Progenitor cell of endocrine pancreas (in vitro differentiated cells): Measurements from ENCODE around the gene NUP88. TPM values are rescaled to one million over a fixed set of nuclear protein-coding genes. Genes with fewer than 3 reads are reported as not detected.

Experiments
- DNase-seq: peaks from one replicate; pipeline ENCODE4 v3.0.0; 2021; ENCODE audit warnings: low spot score; ENCODE audit not compliant: unreplicated experiment
- H3K27ac Mint-ChIP-seq: 2 replicates; pipeline ENCODE4 v1.8.0; 2021; ENCODE audit warnings: mild to moderate bottlenecking, moderate library complexity, mixed read lengths
- H3K27me3 Mint-ChIP-seq: 2 replicates; pipeline ENCODE4 v1.8.0; 2021; ENCODE audit warnings: mixed read lengths
- H3K36me3 Mint-ChIP-seq: 2 replicates; pipeline ENCODE4 v1.8.0; 2022; ENCODE audit warnings: mixed read lengths; ENCODE audit not compliant: insufficient read depth
- H3K4me1 Mint-ChIP-seq: 2 replicates; pipeline ENCODE4 v1.8.0; 2021; ENCODE audit warnings: low read depth, mixed read lengths
- H3K4me3 Mint-ChIP-seq: 2 replicates; pipeline ENCODE4 v1.8.0; 2021; ENCODE audit warnings: low read depth, mild to moderate bottlenecking, moderate library complexity, mixed read lengths
- H3K9me3 Mint-ChIP-seq: 2 replicates; pipeline ENCODE4 v1.8.0; 2021; ENCODE audit warnings: low read depth, mixed read lengths
- CTCF ChIP-seq: fragments of 200-600 bp; sonication (generic); IDR thresholded peaks from one replicate; pipeline ENCODE4 v1.5.0; 2021; ENCODE audit warnings: antibody characterized with exemption, mild to moderate bottlenecking; ENCODE audit not compliant: unreplicated experiment
- total RNA-seq: library from RNA; stranded (reverse); gene quantifications from 2 replicates; pipeline ENCODE4 v1.2.1, GENCODE V29; 2021

The NUP88 gene
- total RNA-seq, 1 donor from 2014 or later, result 64.9 TPM

- DNase-seq, result no peak
- TF ChIP-seq CTCF, result no peak
- H3K4me1 Mint-ChIP-seq, result peaks cover 8% of the 10 kb centered on the region
- no peaks in the 10 kb centered on the region for H3K9me3 Mint-ChIP-seq
- H3K27ac Mint-ChIP-seq, result peak overlapping the region; percentile 4
- H3K36me3 Mint-ChIP-seq, result peaks cover 37% of the 10 kb centered on the region
- peaks cover 2% of the 10 kb centered on the region for H3K27me3 Mint-ChIP-seq
- no peak overlapping the region for H3K4me3 Mint-ChIP-seq
These were observed 63.9 kb downstream of the NUP88 start for GRCh38 chr17:5355421-5356129.

GRCh38 chr17:5354886-5355415 lies 64.5 kb downstream of the NUP88 start:
- H3K4me3 Mint-ChIP-seq, result no peak overlapping the region
- no peak for TF ChIP-seq CTCF
- peak overlapping the region; percentile 4 for H3K27ac Mint-ChIP-seq
- no peak for DNase-seq
- no peaks in the 10 kb centered on the region for H3K27me3 Mint-ChIP-seq
- H3K4me1 Mint-ChIP-seq, result peaks cover 8% of the 10 kb centered on the region
- H3K9me3 Mint-ChIP-seq, result no peaks in the 10 kb centered on the region
- peaks cover 36% of the 10 kb centered on the region for H3K36me3 Mint-ChIP-seq

GRCh38 chr17:5354310-5354709 lies 65.2 kb downstream of the NUP88 start:
- TF ChIP-seq CTCF, result no peak
- peaks cover 8% of the 10 kb centered on the region for H3K4me1 Mint-ChIP-seq
- H3K27me3 Mint-ChIP-seq, result no peaks in the 10 kb centered on the region
- H3K9me3 Mint-ChIP-seq, result no peaks in the 10 kb centered on the region
- no peak overlapping the region for H3K27ac Mint-ChIP-seq
- no peak for DNase-seq
- peaks cover 34% of the 10 kb centered on the region for H3K36me3 Mint-ChIP-seq
- no peak overlapping the region for H3K4me3 Mint-ChIP-seq

GRCh38 chr17:5352681-5353289 lies 66.7 kb downstream of the NUP88 start:
- Mint-ChIP-seq H3K27ac (peak overlapping the region; percentile 14), H3K36me3 (peaks cover 38% of the 10 kb centered on the region), H3K27me3 (no peaks in the 10 kb centered on the region), H3K4me1 (peaks cover 8% of the 10 kb centered on the region), H3K4me3 (no peak overlapping the region), H3K9me3 (no peaks in the 10 kb centered on the region)
- DNase-seq, result no peak
- TF ChIP-seq CTCF, result no peak

- no peak for DNase-seq
- Mint-ChIP-seq H3K9me3 (no peaks in the 10 kb centered on the region), H3K4me3 (no peak overlapping the region), H3K27ac (peak overlapping the region; percentile 10), H3K36me3 (peaks cover 20% of the 10 kb centered on the region), H3K27me3 (no peaks in the 10 kb centered on the region), H3K4me1 (peaks cover 15% of the 10 kb centered on the region)
- TF ChIP-seq CTCF, result no peak
These were observed 74.5 kb downstream of the NUP88 start for GRCh38 chr17:5344914-5345313.

Other genes starting within 250 kb of the NUP88 start
- gene ZNF594, start 227.8 kb downstream of the NUP88 start, total RNA-seq, result 23.8 and 26.1 TPM in 2 replicates
- gene SCIMP, start 184.8 kb downstream of the NUP88 start, total RNA-seq, result not detected in 2 replicates
- 46.2 and 50.1 TPM in 2 replicates for gene RABEP1, start 137.4 kb downstream of the NUP88 start, total RNA-seq
- gene RPAIN, start 520 bp upstream of the NUP88 start, total RNA-seq, result 109 and 115 TPM in 2 replicates
- gene C1QBP, start 19.5 kb upstream of the NUP88 start, total RNA-seq, result 108 and 123 TPM in 2 replicates
- gene DHX33, start 49.3 kb upstream of the NUP88 start, total RNA-seq, result 26.0 and 26.9 TPM in 2 replicates
- 84.6 and 94.4 TPM in 2 replicates for gene DERL2, start 66.5 kb upstream of the NUP88 start, total RNA-seq
- gene MIS12, start 66.9 kb upstream of the NUP88 start, total RNA-seq, result 27.4 and 30.0 TPM in 2 replicates
- 24.0 and 25.3 TPM in 2 replicates for gene NLRP1, start 164.8 kb upstream of the NUP88 start, total RNA-seq